ENCODE measurements around the gene TUBB2A.
"Not testable (repeated sequence)": the region's sequence is repeated elsewhere in the genome, so short reads cannot be mapped to it uniquely, and the experiment has no call there.

TUBB2A gene

GRCh38 chr6:3179945-3180344 lies 22.6 kb upstream of the TUBB2A start:
- not testable (repeated sequence) for DNase-seq

DNA sequence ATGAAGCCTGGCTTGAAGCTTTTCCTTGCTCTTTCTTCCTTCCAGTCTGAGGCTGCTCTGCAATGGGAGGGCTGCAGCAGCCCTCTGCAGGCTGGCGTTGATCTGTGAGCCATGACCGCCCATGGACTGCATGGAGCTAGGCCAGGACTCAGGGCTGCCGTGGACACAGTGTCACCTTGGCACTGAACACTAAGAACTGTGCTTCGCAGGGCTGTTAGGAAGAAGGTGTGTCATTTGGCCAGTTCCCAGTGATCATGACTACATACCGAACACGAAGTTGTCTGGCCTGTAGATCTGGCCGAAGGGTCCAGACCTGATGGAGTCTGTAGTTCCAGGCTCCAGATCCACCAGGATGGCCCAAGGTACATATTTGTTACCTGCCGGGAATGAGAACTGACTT lies 21.3 kb upstream of the TUBB2A start:
- DNase-seq: not testable (repeated sequence)

GRCh38 chr6:3176562-3177355 lies 19.4 kb upstream of the TUBB2A start:
- no peak for DNase-seq

- no peak for DNase-seq
Measured at GRCh38 chr6:3175715-3176402, 18.5 kb upstream of the TUBB2A start.

DNA sequence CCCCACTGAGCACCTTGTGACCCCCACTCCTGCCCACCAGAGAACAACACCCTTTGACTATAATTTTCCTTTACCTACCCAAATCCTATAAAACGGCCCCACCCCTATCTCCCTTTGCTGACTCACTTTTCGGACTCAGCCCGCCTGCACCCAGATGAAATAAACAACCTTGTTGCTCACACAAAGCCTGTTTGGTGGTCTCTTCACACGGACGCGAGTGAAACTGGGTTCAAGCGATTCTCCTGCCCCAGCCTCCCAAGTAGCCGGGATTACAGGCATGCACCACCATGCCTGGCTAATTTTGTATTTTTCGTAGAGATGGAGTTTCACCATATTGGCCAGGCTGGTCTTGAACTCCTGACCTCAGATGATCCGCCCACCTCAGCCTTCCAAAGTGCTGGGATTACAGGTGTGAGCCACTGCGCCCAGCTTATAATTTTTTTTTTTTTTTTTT lies 16.3 kb upstream of the TUBB2A start:
- not testable (repeated sequence) for DNase-seq

DNA sequence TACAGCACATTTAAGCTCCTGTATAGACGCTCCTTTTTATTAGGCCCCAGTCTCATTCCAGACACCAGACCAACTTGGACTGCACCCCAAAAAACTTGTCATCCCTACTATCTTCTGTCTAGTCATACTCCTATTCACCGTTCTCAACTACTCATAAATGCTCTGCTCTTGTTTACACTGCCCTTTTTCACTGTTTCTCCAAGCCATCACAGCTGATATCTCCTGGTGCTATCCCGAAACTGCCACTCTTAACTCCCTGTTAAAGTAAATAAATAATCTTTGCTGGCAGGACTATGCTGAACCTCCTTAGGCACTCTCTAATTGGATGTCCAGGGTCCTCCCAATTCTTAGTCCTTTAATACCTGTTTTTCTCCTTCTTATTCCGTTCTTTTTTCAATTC lies 15.4 kb upstream of the TUBB2A start:
- DNase-seq: not testable (repeated sequence)

GRCh38 chr6:3171313-3172175 lies 14.2 kb upstream of the TUBB2A start:
- DNase-seq: not testable (repeated sequence)

DNA sequence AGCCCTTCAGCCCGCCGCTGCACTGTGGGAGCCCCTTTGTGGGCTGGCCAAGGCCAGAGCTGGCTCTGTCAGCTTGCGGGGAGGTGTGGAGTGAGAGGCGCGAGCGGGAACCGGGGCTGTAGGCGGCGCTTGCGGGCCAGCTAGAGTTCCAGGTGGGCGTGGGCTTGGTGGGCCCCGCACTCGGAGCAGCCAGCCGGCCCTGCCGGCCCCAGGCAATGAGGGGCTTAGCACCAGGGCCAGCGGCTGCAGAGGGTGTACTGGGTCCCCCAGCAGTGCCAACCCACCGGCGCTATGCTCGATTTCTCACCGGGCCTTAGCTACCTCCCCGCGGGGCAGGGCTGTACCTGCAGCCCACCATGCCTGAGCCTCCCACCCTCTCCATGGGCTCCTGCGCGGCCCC lies 13.3 kb upstream of the TUBB2A start:
- not testable (repeated sequence) for DNase-seq

DNA sequence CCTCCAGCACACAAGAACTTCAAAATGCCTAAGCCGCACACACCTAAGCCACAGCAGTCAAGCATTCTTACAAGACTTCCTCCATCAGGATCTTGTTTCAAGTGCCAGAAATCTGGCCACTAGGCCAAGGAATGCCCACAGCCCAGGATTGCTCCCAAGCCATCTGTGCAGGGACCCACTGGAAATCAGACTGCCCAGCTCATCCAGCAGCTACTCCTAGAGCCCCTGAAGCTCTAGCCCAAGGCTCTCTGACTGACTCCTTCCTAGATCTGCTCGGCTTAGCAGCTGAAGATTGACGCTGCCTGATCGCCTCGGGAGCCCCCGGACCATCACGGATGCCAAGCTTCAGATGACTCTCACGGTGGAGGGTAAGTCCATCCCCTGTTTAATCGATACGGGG lies 10.7 kb upstream of the TUBB2A start:
- not testable (repeated sequence) for DNase-seq

DNA sequence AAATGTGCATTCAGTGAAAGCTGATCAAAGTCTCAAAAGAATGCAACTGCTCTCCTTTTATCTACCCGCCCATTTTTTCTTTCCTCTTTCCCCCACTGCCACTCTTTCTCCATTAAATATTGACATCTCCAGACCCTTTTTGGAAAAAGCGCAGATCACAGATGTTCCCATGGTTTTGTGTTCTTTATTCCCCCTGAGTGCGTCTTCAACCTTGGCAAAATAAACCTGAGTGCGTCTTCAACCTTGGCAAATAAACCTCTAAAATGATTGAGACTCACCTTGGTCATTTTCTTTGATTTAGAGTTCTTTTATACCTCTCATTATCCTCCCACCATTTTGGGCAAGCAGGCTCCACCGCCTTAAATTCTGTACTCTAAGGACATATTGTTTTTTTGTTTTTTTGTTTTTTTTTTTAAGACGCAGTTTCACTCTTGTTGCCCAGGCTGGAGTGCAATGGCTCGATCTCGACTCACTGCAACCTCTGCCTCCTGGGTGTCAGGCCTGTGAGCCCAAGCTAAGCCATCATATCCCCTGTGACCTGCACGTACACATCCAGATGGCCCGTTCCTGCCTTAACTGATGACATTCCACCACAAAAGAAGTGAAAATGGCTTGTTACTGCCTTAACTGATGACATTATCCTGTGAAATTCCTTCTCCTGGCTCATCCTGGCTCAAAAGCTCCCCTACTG lies 9.3 kb upstream of the TUBB2A start:
- DNase-seq: not testable (repeated sequence)

DNA sequence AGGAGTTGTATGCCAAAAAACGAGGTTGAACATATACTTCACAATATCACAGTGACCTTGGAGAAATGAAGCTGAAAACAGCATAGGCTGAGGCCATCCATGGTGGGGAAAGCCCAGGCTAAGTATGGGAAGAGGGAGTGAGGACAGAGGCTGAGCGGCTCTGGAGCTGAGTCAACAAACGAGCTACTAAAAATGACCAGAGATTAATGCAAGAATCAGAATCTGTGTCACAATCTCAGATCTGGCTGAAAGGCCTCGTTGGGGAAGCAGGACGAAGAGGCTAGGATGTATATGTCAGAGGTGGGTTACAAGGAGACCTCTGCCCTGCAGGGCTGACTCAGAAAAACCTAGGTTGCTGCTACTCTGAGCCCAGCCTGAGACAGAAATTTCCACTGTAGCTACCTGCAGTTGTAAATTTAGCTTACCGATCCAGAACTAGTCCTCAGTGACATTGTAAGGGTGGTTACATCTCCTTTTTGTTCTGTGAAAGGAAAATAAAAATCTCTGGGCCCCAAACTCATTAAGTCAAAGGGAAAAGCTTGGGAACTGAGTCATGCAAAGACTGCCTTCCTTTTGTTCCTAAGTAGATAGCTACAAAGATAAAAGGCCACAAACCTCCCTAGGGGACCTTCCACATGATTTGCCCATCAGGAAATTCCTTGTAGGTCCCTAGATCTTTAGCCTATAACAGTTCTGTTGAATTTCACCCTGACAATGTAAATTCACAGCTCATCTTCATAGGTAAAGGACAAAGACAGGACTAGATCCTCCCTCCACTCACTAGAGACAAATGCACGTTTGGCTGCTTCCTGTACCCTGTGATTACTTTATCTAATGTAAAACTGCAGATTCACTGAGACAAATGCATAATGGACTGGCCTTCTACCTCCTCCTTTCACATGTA lies 8.5 kb upstream of the TUBB2A start:
- no peak for DNase-seq

GRCh38 chr6:3164388-3164787 lies 7.0 kb upstream of the TUBB2A start:
- no peak for DNase-seq

- no peak for DNase-seq
Measured at GRCh38 chr6:3163248-3163594, 5.9 kb upstream of the TUBB2A start.

- DNase-seq: peak; percentile 65
Measured at GRCh38 chr6:3162565-3163247, 5.4 kb upstream of the TUBB2A start.

DNA sequence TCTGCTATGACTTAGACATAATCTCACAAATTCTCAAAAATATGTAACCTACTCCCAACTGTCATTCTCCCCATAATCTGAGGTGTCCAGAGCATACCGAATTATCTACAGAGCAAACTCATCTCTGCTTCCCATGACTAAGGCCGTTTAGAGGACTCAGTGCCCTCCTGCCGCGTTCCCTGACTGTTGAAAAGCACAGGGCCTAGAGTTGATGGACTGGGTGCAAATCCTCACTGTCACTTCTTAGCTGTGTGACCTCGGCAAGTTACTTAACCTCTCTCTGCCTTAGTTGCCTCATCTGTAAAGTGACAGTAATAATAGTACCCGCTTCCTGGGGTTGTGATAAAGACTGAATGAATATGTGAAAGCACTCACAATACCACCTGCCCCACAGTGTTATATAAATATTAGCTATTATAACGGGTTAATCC lies 4.7 kb upstream of the TUBB2A start:
- DNase-seq: no peak

DNA sequence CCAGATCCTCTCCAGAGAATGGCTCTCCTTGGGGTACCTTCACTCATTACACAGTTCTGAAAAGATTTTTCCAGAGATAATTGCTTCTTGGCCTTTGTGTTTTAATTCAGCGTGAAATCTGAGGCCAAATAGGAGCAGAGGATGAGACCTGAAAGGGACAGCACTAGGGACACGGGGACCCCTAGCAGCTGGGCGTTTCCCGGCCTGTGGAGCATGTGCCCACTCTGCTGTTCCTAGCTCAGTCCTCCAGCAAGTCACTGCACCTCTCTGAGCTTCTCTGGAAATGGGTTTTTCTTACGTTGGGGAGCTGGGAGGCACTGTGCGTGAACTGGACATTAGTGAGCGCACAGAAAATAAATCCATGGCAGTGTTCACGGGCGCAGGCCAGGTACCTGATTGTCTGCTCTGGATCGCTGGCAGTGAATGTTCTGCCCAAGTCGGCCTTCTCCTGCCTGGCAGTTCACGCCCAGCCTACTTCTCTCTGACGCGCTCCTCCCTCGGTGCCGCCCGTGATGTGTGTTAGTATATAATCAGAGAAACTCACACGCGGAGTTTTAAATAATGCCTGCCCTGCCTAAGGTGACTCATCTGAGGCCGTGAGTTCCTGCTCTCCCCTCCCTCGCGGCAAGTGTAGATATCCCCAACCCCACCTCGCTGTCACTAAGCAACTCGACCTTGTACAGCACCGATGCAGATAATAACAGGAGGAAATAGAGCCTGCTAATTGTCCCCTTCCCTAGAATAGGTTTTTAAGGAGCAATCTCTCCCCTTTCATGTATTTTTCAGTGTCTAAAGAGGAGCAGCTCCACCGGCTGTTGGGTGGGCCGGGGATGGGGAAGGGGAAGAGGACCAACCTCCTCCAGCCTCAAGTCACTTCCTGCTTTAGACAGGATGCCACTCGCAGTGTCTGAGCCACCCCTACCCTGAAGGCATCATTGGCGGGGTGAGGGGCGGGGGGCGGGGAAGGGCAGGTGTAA lies 2.7 kb upstream of the TUBB2A start:
- DNase-seq: no peak

- not testable (repeated sequence) for DNase-seq
Measured at GRCh38 chr6:3156184-3157130, 887 bp downstream of the TUBB2A start.

DNA sequence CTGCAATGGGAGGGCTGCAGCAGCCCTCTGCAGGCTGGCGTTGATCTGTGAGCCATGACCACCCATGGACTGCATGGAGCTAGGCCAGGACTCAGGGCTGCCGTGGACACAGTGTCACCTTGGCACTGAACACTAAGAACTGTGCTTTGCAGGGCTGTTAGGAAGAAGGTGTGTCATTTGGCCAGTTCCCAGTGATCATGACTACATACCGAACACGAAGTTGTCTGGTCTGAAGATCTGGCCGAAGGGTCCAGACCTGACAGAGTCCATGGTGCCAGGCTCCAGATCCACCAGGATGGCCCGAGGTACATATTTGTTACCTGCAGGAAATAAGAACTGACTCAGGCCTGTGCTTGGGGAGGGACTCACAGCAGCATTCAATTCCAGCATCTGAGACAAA lies 1.9 kb downstream of the TUBB2A start:
- not testable (repeated sequence) for DNase-seq

- DNase-seq: no peak
Measured at GRCh38 chr6:3152689-3153088, 4.7 kb downstream of the TUBB2A start.

Data from NCI-H2029 treated with DMSO at 0.1 percent for 48 hours (cell line).